Neuronal stem cell (in vitro differentiated cells): ENCODE results near the gene B3GALT2.

Source experiments
- DNase-seq: peaks from one replicate; pipeline ENCODE4 v3.0.0-alpha.2; 2013; ENCODE audit warnings: low spot score
- H2AFZ ChIP-seq: one replicate; pipeline ENCODE4 v1.6.1; 2013; ENCODE audit warnings: mild to moderate bottlenecking, low read length, inconsistent platforms
- H2AK5ac ChIP-seq: 2 replicates; pipeline ENCODE4 v1.6.1; 2013; ENCODE audit warnings: low read depth, mild to moderate bottlenecking, inconsistent platforms, low read length, moderate library complexity, mixed read lengths
- H2BK120ac ChIP-seq: 2 replicates; pipeline ENCODE4 v1.6.1; 2013; ENCODE audit warnings: low read depth, mild to moderate bottlenecking, inconsistent platforms, low read length, moderate library complexity, mixed read lengths
- H2BK12ac ChIP-seq: one replicate; pipeline ENCODE4 v1.6.1; 2013; ENCODE audit warnings: low read length, inconsistent platforms
- H2BK15ac ChIP-seq: 2 replicates; pipeline ENCODE4 v1.6.1; 2013; ENCODE audit warnings: mild to moderate bottlenecking, low read length, inconsistent platforms, mixed read lengths
- H2BK5ac ChIP-seq: one replicate; pipeline ENCODE4 v1.6.1; 2013; ENCODE audit warnings: inconsistent platforms, mild to moderate bottlenecking, low read length, moderate library complexity
- H3K14ac ChIP-seq: one replicate; pipeline ENCODE4 v1.6.1; 2013; ENCODE audit warnings: low read length, inconsistent platforms
- H3K18ac ChIP-seq: 2 replicates; pipeline ENCODE4 v1.6.1; 2013; ENCODE audit warnings: low read length, inconsistent platforms
- H3K23ac ChIP-seq: 2 replicates; pipeline ENCODE4 v1.6.1; 2013; ENCODE audit warnings: low read depth, mild to moderate bottlenecking, mixed read lengths, low read length, inconsistent platforms; ENCODE audit not compliant: poor library complexity
- H3K27ac ChIP-seq: replicated peaks from 3 replicates; pipeline ENCODE4 v1.5.1; 2013; ENCODE audit warnings: low read length, inconsistent platforms
- H3K27me3 ChIP-seq, 3 experiments: 2 replicates each; pipeline ENCODE4 v1.6.1; 2013; ENCODE audit warnings: low read length in 3 of 3, mild to moderate bottlenecking in 2 of 3, inconsistent platforms in 1 of 3, low read depth in 1 of 3, mixed read lengths in 1 of 3, moderate library complexity in 1 of 3; ENCODE audit not compliant: control insufficient read depth in 3 of 3, insufficient read depth in 3 of 3
- H3K36me3 ChIP-seq, 2 donors: replicated peaks in 1 of 2; 2 replicates each; pipeline ENCODE4 v1.6.1; 2013; ENCODE audit warnings: low read length in 2 of 2; ENCODE audit not compliant: control insufficient read depth in 2 of 2, insufficient read depth in 2 of 2
- H3K4ac ChIP-seq: 2 replicates; pipeline ENCODE4 v1.6.1; 2013; ENCODE audit warnings: inconsistent platforms, mild to moderate bottlenecking, low read length, moderate library complexity
- H3K4me1 ChIP-seq, 2 donors: 1 replicate in 1 of 2; 2 replicates in 1 of 2; pipeline ENCODE4 v1.6.1; 2013; ENCODE audit warnings: low read length in 2 of 2, low read depth in 1 of 2; ENCODE audit not compliant: control insufficient read depth in 2 of 2, insufficient read depth in 1 of 2
- H3K4me2 ChIP-seq: one replicate; pipeline ENCODE4 v1.6.1; 2013; ENCODE audit warnings: mild to moderate bottlenecking, low read length, inconsistent platforms; ENCODE audit not compliant: insufficient read depth, poor library complexity, severe bottlenecking
- H3K4me3 ChIP-seq, 2 donors: 2 replicates each; pipeline ENCODE4 v1.5.1; 2013; ENCODE audit warnings: low read length in 2 of 2, mild to moderate bottlenecking in 2 of 2, inconsistent platforms in 1 of 2, moderate library complexity in 1 of 2
- H3K79me1 ChIP-seq: one replicate; pipeline ENCODE4 v1.6.1; 2013; ENCODE audit warnings: low read depth, mild to moderate bottlenecking, inconsistent platforms, low read length, moderate library complexity
- H3K9ac ChIP-seq: one replicate; pipeline ENCODE4 v1.6.1; 2013; ENCODE audit warnings: mild to moderate bottlenecking, low read depth, low read length, inconsistent platforms; ENCODE audit not compliant: poor library complexity
- H3K9me3 ChIP-seq, 2 donors: replicated peaks in 1 of 2; 2 replicates each; pipeline versions ENCODE3 to v1.6.1; 2013; ENCODE audit warnings: low read length in 2 of 2, mild to moderate bottlenecking in 2 of 2, inconsistent platforms in 1 of 2, low read depth in 1 of 2, mixed read lengths in 1 of 2, moderate library complexity in 1 of 2; ENCODE audit not compliant: control insufficient read depth in 2 of 2, insufficient read depth in 1 of 2
- H4K8ac ChIP-seq: one replicate; pipeline ENCODE4 v1.6.1; 2013; ENCODE audit warnings: low read depth, mild to moderate bottlenecking, inconsistent platforms, low read length, moderate library complexity
- H4K91ac ChIP-seq: one replicate; pipeline ENCODE4 v1.6.1; 2013; ENCODE audit warnings: low read length, low read depth, mild to moderate bottlenecking, inconsistent platforms; ENCODE audit not compliant: poor library complexity
- WGBS, 2 donors: extraction: QIAGEN DNeasy Blood & Tissue Kit; methylation state at CpG; one replicate each; pipeline ENCODE4 v1.1.7; 2013; ENCODE audit warnings: missing lambda C conversion rate in 2 of 2, mixed read lengths in 1 of 2; ENCODE audit not compliant: insufficient read length in 2 of 2, insufficient replicate concordance in 1 of 2; ENCODE audit errors: extremely low coverage in 2 of 2; 5-methylcytosine and 5-hydroxymethylcytosine counted together
- small RNA-seq: library from polyadenylated mRNA; stranded (forward); fragments of <200 nt; extraction: miRNeasy Mini kit (QIAGEN cat#:217004); gene quantifications from one replicate; pipeline ENCODE3, GENCODE V24; 2013; ENCODE audit not compliant: insufficient read depth

Gene B3GALT2

GRCh38 chr1:193131266-193131860, 55.0 kb downstream of the B3GALT2 start:
- Histone ChIP-seq H3K27me3 (no peaks in the 10 kb centered on the region), H3K23ac (no peak overlapping the region), H2AFZ (no peak overlapping the region), H3K4ac (no peak overlapping the region), H3K4me2 (no peak overlapping the region), H2AK5ac (no peak overlapping the region), H2BK15ac (no peak overlapping the region), H3K27ac (no peak overlapping the region), H3K9me3 (no peaks in the 10 kb centered on the region), H4K8ac (no peak overlapping the region), H3K79me1 (peaks cover 2% of the 10 kb centered on the region), H3K18ac (no peak overlapping the region), H3K4me1 (no peaks in the 10 kb centered on the region), H3K36me3 (peaks cover 10 to 96% of the 10 kb centered on the region in 2 donors), H4K91ac (no peak overlapping the region), H2BK120ac (no peak overlapping the region), H2BK12ac (no peak overlapping the region), H3K9ac (no peak overlapping the region), H3K4me3 (no peak overlapping the region), H3K14ac (no peak overlapping the region), H2BK5ac (no peak overlapping the region)
- DNase-seq, result no peak
- no CpG with 5 or more reads among the region's 2 CpGs for WGBS, 2 donors

Small RNA genes lying within 50 kb of the gene (small RNA-seq; reads per million reads assigned to genes)
- gene MIR1278, result 3.2 reads per million
